ENCODE measurements around the gene TIMM8A.
A peak's percentile ranks its signal among the peaks of the same experiment; 100 is the strongest.

TIMM8A gene

DNA sequence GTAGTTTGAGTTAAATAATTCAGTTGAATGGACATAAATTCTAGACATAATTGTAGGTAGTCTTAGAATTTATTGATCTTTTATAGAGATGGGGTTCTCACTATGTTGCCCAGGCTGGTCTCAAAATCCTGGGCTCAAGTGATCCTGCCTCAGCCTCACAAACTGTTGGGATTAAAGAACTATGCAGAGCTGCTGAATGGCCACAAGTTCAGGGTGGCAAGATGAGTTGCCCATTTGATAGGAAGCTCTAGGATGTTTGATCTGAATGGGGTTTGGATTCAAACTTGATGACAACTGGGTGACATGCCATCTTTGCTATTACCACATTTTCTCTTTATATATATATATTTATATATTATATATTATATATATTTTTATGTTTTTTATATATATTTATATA lies 45.8 kb upstream of the TIMM8A start:
- Histone ChIP-seq H3K4me1 (ENCODE audit: control insufficient read depth, low read length) (peaks cover 31% of the 10 kb centered on the region), H3K4me2 (ENCODE audit: low read length) (peak overlapping the region; percentile 96; the same call in 1 of the 2 replicates), H3K36me3 (ENCODE audit: control insufficient read depth, low read length) (peaks cover 57% of the 10 kb centered on the region), H3K79me2 (ENCODE audit: control insufficient read depth, low read length) (peaks cover 43% of the 10 kb centered on the region), H3K27ac (ENCODE audit: low read depth, low read length) (peak overlapping the region; percentile 90), H3K9me2 (replicated peaks; ENCODE audit: control insufficient read depth, low read length) (no peaks in the 10 kb centered on the region), H4K20me1 (ENCODE audit: control insufficient read depth, insufficient read depth, low read depth, low read length) (no peaks in the 10 kb centered on the region), H3K4me3 (ENCODE audit: low read length) (no peak overlapping the region), H3F3A (ENCODE audit: control insufficient read depth, insufficient read depth) (peaks cover 72% of the 10 kb centered on the region), H3K9me3 (ENCODE audit: control insufficient read depth, insufficient read depth, low read length) (no peaks in the 10 kb centered on the region), H3K27me3 (ENCODE audit: control insufficient read depth, low read length) (no peaks in the 10 kb centered on the region)
- TF ChIP-seq, protein P1, sequence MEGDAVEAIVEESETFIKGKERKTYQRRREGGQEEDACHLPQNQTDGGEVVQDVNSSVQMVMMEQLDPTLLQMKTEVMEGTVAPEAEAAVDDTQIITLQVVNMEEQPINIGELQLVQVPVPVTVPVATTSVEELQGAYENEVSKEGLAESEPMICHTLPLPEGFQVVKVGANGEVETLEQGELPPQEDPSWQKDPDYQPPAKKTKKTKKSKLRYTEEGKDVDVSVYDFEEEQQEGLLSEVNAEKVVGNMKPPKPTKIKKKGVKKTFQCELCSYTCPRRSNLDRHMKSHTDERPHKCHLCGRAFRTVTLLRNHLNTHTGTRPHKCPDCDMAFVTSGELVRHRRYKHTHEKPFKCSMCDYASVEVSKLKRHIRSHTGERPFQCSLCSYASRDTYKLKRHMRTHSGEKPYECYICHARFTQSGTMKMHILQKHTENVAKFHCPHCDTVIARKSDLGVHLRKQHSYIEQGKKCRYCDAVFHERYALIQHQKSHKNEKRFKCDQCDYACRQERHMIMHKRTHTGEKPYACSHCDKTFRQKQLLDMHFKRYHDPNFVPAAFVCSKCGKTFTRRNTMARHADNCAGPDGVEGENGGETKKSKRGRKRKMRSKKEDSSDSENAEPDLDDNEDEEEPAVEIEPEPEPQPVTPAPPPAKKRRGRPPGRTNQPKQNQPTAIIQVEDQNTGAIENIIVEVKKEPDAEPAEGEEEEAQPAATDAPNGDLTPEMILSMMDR (IDR thresholded peaks at IDR 0.05; ENCODE audit: low read depth, low read length, poor library complexity, severe bottlenecking): no peak
- TF ChIP-seq EZH2phosphoT487 (IDR thresholded peaks at IDR 0.05; ENCODE audit: borderline replicate concordance, low read length): no peak

DNA sequence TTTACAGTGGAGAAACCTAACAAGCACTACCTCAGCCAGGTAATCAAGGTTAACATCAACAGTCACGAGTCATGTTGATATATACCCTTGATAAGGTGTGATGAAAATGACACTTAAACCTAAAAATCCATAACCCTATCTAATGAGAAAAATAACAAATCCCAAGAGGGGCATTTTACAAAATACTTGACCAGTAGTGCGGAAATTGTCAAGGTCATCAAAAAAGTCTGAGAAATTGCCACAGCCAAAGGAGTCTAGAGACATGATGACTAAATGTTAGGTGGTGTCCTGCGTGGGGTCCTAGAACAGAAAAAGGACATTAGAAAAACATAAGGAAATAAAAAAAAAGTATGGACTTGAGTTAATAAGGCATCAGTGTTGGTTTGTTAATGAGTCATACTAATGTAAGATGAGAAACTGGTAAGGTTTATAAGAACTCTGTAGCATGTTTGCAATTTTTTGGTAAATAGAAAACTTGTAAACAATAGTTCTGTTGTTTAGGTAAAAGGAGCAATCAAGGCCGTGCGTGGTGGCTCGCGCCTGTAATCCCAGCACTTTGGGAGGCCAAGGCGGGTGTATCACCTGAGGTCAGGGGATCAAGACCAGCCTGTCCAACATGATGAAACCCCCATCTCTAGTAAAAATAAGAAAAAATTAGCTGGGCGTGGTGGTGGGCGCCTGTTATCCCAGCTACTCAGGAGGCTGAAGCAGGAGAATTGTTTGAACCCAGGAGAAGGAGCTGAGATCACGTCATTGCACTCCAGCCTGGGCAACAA lies 45.2 kb upstream of the TIMM8A start:
- Histone ChIP-seq H3K27ac (ENCODE audit: low read depth, low read length) (peak overlapping the region; percentile 90), H3K9me2 (replicated peaks; ENCODE audit: control insufficient read depth, low read length) (no peaks in the 10 kb centered on the region), H3K4me1 (ENCODE audit: control insufficient read depth, low read length) (peaks cover 34% of the 10 kb centered on the region), H3K4me3 (ENCODE audit: low read length) (peak overlapping the region; percentile 90; the same call in 1 of the 2 replicates), H3K4me2 (ENCODE audit: low read length) (peak overlapping the region; percentile 96), H3K9me3 (ENCODE audit: control insufficient read depth, insufficient read depth, low read length) (no peaks in the 10 kb centered on the region), H3K79me2 (ENCODE audit: control insufficient read depth, low read length) (peaks cover 44% of the 10 kb centered on the region), H3K36me3 (ENCODE audit: control insufficient read depth, low read length) (peaks cover 57% of the 10 kb centered on the region), H3K27me3 (ENCODE audit: control insufficient read depth, low read length) (no peaks in the 10 kb centered on the region), H4K20me1 (ENCODE audit: control insufficient read depth, insufficient read depth, low read depth, low read length) (no peaks in the 10 kb centered on the region), H3F3A (ENCODE audit: control insufficient read depth, insufficient read depth) (peaks cover 69% of the 10 kb centered on the region)
- TF ChIP-seq, protein P1 (IDR thresholded peaks at IDR 0.05; ENCODE audit: low read depth, low read length, poor library complexity, severe bottlenecking): no peak
- no peak for TF ChIP-seq EZH2phosphoT487 (IDR thresholded peaks at IDR 0.05; ENCODE audit: borderline replicate concordance, low read length)

DNA sequence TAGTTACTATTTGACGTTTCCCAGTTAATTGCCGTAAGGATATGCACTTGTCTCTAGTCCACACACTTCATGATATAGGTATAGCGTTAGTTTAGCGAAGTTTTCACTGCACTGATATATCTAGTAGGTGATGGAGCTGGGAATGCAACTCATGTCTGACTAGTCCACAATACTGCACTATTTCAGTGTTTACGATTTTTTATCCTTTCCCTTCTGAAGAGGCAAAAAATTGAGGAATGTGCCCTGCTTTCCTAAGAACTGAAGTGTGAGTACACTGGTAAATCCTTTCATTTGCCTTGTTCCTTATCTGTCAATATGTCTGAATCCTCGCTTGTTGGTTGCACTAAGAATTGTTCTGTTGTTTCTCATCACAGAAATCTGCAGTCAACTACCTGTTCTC lies 43.3 kb upstream of the TIMM8A start:
- Histone ChIP-seq H3K79me2 (ENCODE audit: control insufficient read depth, low read length) (peaks cover 45% of the 10 kb centered on the region), H3K27ac (ENCODE audit: low read depth, low read length) (peak overlapping the region; percentile 90), H3K9me3 (ENCODE audit: control insufficient read depth, insufficient read depth, low read length) (no peaks in the 10 kb centered on the region), H3K4me3 (ENCODE audit: low read length) (peak overlapping the region; percentile 90), H3K4me1 (ENCODE audit: control insufficient read depth, low read length) (peaks cover 38% of the 10 kb centered on the region), H3K9me2 (replicated peaks; ENCODE audit: control insufficient read depth, low read length) (no peaks in the 10 kb centered on the region), H4K20me1 (ENCODE audit: control insufficient read depth, insufficient read depth, low read depth, low read length) (no peaks in the 10 kb centered on the region), H3K4me2 (ENCODE audit: low read length) (peak overlapping the region; percentile 96), H3F3A (ENCODE audit: control insufficient read depth, insufficient read depth) (peaks cover 52% of the 10 kb centered on the region), H3K36me3 (ENCODE audit: control insufficient read depth, low read length) (peaks cover 53% of the 10 kb centered on the region), H3K27me3 (ENCODE audit: control insufficient read depth, low read length) (no peaks in the 10 kb centered on the region)
- no peak for TF ChIP-seq EZH2phosphoT487 (IDR thresholded peaks at IDR 0.05; ENCODE audit: borderline replicate concordance, low read length)
- TF ChIP-seq, protein P1 (IDR thresholded peaks at IDR 0.05; ENCODE audit: low read depth, low read length, poor library complexity, severe bottlenecking): no peak

Measured in DOHH2 (cell line).